Liver (tissue), 3 donors: ENCODE data around the gene NACA.

Source experiments
- ATF3 ChIP-seq: IDR thresholded peaks from 2 replicates; pipeline ENCODE4 v1.6.1; 2016; ENCODE audit warnings: antibody characterized with exemption
- CTCF ChIP-seq: fragments of 150-350 bp; IDR thresholded peaks from 2 replicates; pipeline ENCODE4 v1.5.1; 2017; ENCODE audit warnings: improper control_type of control experiment, low read depth, low read length; ENCODE audit not compliant: missing input control
- EGR1 ChIP-seq, 2 donors: IDR thresholded peaks; 2 replicates each; pipeline ENCODE4 v1.6.1; 2016 to 2018; ENCODE audit warnings: antibody characterized with exemption in 2 of 2, low read depth in 2 of 2
- GABPA ChIP-seq, 2 donors: IDR thresholded peaks in 1 of 2; conservative IDR thresholded peaks in 1 of 2; 2 replicates each; pipeline ENCODE4 v1.6.1; 2016; ENCODE audit warnings: antibody characterized with exemption in 2 of 2, mild to moderate bottlenecking in 1 of 2, moderate library complexity in 1 of 2
- JUND ChIP-seq, 2 donors: IDR thresholded peaks; 2 replicates each; pipeline ENCODE4 v1.6.1; 2016; ENCODE audit warnings: antibody characterized with exemption in 2 of 2
- MAX ChIP-seq: IDR thresholded peaks from 2 replicates; pipeline ENCODE4 v1.6.1; 2016; ENCODE audit warnings: antibody characterized with exemption
- RAD21 ChIP-seq, 2 donors: IDR thresholded peaks; 2 replicates each; pipeline ENCODE4 v1.6.1; 2016; ENCODE audit warnings: antibody characterized with exemption in 2 of 2, mild to moderate bottlenecking in 2 of 2
- RXRA ChIP-seq, 2 donors: IDR thresholded peaks; 2 replicates each; pipeline ENCODE4 v1.6.1; 2017 to 2018; ENCODE audit warnings: antibody characterized with exemption in 2 of 2, mild to moderate bottlenecking in 1 of 2
- TAF1 ChIP-seq: conservative IDR thresholded peaks from 2 replicates; pipeline ENCODE4 v1.6.1; 2016; ENCODE audit warnings: antibody characterized with exemption, mild to moderate bottlenecking
- YY1 ChIP-seq: IDR thresholded peaks from 2 replicates; pipeline ENCODE4 v1.6.1; 2016; ENCODE audit warnings: antibody characterized with exemption, mild to moderate bottlenecking
- ZBTB33 ChIP-seq: IDR thresholded peaks from 2 replicates; pipeline ENCODE4 v1.6.1; 2016; ENCODE audit warnings: antibody characterized with exemption
- donor health status: healthy.
- donor health status: healthy.

- TF ChIP-seq CTCF (no peak), YY1 (no peak), RAD21 (IDR thresholded peaks at IDR 0.05) (no peak), JUND (IDR thresholded peaks at IDR 0.05) (no peak), ATF3 (no peak), EGR1 (IDR thresholded peaks at IDR 0.05; ENCODE audit: low read depth in 2 of 2) (no peak), GABPA (IDR thresholded peaks at IDR 0.05 in 1 of 2, conservative IDR thresholded peaks at IDR 0.05 in 1 of 2) (no peak), TAF1 (no peak), RXRA (IDR thresholded peaks at IDR 0.05) (no peak), ZBTB33 (no peak), MAX (no peak)
Observed at GRCh38 chr12:56713345-56713744, 11.8 kb downstream of the NACA start.
